Stimulated activated CD8-positive, alpha-beta memory T cell treated with anti-CD3 and anti-CD28 coated beads, Interleukin-15, amount 100 ng/mL, for 48 hours (primary cell): Measurements from ENCODE around the gene GNS.
"Not testable (repeated sequence)": the region's sequence is repeated elsewhere in the genome, so short reads cannot be mapped to it uniquely, and the experiment has no call there.

Experiments used
- DNase-seq, 2 donors: peaks; one replicate each; pipeline ENCODE4 v3.0.0-alpha.2; 2020; ENCODE audit warnings: low read depth in 2 of 2

GNS gene

DNA sequence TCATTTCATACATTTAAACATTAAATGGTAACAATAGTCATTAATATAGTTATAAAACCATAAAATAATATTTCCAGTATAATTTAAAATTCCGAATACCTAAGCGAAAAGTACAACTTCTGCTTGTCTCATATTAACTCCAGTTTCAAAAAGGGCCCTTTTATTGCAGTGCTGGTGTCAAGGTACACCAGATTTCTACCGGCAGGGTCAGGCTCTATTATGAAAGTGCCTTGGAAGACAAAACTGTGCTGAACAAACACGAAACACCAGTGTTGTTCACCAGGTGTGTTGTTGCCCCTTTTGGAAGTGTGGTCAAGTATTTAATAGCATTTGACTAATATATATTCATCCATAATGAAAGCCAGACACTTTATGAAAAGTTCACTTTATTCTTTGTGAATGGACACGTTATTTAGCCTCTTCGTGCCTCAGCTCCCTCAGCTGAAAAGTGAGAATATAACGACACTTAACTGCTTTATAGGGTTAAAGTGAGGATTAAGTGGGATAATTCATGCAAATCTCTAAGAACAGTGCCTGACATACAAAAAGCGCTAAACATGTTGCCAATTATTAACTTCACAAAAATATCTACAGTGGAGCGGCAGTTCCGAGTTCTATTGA, 20.3 kb upstream of the GNS start:
- DNase-seq: no peak

DNA sequence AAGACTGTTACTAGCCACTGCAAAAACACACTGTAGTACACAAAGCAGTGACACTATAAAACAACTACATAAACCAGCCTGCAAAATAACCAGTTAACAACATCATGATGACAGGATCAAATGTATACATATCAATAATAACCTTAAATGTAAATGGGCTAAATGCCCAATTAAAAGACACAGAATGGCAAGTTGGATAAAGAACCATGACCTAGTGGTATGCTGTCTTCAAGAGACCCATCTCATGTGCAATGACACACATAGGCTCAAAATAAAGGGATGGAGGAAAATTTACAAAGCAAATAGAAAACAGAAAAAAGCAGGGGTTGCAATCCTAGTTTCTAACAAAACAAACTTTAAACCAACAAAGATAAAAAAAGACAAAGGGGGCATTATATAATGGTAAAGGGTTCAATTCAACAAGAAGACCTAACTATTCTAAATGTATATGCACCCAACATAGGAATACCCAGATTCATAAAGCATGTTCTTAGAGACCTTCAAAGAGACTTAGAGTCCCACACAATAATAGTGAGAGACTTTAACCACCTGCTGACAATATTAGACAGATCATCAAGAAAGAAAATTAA, 16.0 kb upstream of the GNS start:
- not testable (repeated sequence) for DNase-seq

DNA sequence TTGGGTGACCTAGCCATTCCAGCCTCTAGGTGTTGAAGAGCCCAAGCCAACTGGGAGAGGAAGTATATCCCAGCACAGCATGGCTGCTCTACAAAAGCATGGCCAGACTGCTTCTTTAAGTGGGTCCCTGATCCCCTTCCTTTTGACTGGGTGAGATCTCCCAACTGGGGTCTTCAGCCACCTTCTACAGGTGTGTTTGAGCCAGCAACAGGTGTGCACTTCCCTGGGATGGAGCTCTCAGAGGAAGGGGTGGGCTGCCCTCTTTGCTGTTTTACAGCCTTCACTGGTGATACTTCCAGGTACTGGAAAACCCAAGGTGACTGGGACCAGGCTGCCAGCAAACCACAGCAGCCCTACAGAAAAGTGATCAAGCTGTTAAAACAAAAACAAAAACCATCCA, 14.2 kb upstream of the GNS start:
- no peak for DNase-seq

DNA sequence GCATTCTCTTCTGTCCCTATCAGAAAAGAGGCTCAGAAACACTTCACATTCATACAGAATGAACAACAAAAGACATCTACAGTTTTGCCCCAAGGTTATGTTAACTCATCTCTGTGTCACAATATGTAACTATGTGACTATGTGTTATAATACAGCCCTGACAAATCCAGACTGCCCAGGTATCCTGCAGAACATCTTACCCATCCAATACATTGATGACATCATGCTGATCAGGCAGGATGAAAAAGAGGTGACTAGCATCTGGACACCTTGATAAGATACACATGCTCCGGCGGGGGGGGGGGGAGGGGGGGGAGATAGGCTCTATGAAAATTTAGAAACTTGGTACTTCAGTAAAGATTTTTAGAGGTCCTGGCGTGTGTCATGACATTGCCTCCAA, 8.3 kb upstream of the GNS start:
- DNase-seq: no peak

DNA sequence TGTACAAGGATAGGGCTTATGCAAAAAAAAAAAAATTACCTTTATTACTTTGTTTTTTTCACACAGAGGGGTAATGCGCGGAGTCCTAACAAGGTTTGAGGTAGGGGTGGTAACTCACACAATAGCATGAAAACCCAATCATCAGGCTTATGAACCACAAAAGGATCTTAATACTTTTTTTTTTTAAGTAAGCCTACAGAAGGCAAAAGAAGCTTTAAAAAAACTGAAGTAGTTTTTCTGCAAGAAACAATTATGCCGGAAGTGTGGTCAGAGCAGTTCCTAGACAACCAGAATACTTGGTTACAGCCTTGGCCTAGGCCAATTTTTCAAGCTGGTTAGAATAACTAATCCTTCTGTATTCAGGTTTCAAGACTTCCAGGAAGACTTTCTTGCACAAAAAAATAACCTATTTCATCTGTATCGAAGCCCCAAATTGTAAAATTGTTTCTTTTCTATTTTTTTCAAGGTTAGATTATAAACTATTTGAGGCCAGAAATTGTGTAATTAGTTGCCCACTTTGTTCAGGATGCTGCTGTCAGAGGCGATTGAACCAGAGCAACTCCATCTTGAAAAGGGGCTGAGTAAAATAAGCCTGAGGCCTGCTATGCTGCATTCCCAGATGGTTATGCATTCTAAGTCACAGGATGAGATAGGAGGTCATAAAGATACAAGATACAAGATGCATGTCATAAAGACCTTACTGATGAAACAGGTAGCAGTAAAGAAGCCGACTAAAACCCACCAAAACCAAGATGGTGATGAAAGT, 1.8 kb upstream of the GNS start:
- DNase-seq: no peak

DNA sequence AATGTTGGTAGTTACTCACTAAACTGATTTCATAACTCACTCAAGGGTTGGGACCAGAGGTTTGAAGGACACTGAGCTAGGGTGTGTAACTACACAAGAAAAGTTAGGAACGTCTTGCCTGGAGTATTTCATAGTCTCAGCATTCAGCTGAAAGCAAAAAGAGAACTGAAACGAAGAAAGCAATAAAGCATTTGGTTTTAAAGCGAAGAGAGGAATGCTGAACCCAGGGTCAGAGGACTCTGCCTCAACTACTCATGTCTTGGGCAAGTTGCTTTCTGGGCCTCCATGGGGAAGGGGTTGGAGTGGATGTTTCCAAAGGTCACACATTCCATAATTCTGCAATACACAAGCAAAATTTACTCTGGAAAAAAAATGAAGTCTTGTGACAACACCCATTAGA, 1.4 kb downstream of the GNS start:
- DNase-seq: no peak

DNA sequence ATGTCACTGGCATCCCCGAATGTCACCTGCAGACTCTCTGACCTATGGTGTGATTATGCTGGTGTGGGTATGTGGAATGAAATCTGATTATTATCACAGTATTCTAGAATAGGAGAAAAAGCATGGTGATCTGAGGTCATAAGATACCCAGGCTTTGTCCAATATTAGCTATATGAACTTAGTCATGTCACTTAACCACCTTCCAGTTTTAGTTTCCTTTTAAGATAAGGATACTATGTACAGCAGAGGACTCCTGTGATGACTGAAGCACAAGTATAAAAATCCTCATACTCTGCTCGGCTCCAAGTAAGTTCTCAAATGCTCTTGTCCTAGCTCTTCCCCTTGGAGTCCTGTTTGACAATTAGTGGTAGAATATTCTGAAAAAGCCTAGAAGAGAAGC, 2.8 kb downstream of the GNS start:
- no peak for DNase-seq

DNA sequence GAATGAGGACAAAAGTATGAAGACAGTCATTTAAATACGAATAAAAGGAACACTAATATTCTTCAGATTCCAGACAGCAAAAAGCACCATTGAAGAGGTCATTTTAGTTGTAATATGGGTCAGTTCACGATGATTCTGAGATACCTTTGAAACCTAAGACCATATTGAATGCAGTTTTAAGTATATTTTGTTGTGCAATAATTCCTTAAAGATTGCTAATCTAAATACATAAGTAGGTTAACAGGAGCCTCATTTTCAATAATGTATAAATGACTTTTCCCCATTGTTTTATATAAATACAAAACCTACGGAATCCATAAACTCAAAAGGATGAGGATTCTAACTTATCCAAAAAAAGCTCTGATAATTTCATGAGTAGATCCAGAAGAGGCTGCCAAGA, 5.8 kb downstream of the GNS start:
- no peak for DNase-seq

DNA sequence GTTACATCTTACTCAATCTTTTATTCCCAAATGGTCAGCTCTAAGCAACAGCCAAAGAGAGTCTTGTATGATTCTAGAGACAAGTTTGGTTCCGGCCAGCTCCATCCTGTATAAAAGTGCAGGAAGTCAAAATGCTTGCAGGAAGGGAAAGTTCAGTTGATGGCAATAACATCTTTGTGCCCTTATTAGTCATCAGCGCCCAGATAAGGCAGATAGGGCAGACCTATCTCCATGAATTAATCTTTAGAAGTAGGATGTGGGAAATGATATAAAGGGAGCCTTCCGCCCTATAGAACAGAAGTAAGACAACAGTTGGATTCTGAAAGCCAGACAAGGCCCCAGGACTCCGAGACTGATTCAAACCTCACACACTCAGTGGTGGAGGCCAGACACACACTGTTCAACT, 6.4 kb downstream of the GNS start:
- no peak for DNase-seq

DNA sequence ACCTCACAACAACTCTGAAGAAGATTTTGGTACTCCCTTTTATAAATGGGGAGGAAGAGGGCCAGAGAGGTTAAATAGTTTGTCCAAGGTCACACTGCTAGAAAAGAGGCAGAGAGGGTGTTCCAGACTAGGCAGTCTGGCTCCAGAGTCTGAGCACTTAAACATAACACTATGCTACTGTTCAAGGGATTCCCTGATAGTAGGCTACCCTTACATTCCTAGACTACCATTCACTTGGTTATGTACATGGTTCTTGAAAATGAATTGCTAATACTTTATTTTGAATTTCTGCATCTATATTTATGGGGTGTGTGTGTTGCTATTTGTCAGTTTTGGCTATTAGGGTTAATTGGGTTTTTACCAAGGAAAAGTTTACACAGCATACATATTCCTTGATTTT, 7.2 kb downstream of the GNS start:
- DNase-seq: no peak

DNA sequence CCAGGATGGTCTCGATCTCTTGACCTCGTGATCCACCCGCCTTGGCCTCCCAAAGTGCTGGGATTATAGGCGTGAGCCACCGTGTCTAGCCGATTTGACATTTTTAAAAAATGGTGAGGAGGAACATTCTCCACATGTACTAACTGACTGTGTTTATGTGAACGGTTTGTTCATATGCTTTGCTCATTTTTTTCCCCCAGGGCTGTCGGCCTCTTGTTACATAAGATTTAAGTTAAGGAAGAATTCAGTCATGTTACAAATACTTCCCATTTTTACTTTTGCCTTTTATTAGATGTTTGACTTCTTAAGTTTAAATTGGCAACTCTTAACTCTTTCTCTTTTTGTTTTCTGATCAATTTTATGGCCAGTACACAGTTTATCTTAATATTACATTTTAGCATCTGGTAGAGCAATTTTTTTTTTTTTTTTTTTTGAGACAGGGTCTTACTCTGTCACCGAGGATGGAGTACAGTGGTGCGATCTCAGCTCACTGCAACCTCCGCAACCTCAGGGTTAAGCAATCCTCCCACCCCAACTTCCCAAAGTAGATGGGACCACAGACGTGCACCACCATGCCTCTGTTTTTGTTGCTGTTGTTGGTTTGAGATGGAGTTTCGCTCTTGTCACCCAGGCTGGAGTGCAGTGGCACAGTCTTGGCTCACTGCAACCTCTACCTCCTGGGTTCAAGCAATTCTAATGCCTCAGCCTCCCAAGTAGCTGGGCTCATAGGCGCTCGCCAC, 9.6 kb downstream of the GNS start:
- no peak for DNase-seq

DNA sequence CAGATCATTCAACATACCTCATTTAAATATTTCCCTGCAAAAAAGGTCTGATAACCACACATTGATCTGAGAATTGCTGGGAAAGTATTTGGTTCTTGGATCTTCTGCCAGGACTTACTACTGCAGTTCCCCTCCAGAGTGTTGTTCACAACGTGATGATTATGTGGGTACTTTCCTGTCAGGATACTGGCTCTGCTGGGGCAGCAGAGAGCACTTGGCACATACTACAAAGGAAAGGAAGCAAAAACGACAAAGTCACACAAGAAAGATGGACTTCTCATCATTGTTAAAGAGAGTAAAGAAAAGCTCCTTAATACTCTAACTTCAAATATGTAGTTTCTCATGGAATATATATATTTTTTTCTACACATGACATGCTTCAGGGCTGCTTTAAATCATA, 11.5 kb downstream of the GNS start:
- DNase-seq: no peak

DNA sequence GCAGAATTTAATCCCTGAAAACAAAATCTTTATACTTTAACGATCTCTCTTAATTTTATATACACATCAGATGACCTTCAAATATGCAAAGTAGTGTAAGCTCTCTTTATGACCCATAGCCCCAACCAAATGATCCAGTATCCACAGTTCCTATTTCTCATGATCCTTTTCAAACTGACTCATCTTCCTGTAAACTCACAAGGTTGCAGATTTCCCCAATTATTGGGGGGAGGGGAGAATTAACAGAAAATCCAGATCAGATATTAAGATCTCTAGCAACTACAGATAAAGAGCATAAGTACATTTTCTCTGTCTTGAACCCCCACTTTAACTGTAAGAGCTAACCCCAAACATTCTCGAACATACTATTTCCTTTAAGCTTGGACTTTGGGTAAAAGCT, 12.5 kb downstream of the GNS start:
- no peak for DNase-seq

DNA sequence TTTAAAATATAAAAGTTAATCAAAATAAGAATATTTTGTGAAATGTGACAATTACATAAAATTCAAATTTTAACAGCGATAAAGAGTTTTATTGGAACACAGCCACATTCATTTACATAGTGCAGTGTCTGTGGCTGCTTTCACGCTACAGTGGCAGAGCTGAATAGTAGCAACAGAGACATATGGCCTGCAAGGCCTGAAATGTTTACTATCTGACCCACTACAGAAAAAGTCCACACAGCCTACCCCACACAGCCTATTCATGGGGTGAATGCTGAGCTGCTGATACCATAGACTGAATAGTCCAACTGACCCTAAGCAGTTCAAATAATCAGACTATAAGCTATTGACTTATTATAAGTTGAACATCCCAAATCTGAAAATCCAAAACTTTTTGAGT, 13.2 kb downstream of the GNS start:
- no peak for DNase-seq

DNA sequence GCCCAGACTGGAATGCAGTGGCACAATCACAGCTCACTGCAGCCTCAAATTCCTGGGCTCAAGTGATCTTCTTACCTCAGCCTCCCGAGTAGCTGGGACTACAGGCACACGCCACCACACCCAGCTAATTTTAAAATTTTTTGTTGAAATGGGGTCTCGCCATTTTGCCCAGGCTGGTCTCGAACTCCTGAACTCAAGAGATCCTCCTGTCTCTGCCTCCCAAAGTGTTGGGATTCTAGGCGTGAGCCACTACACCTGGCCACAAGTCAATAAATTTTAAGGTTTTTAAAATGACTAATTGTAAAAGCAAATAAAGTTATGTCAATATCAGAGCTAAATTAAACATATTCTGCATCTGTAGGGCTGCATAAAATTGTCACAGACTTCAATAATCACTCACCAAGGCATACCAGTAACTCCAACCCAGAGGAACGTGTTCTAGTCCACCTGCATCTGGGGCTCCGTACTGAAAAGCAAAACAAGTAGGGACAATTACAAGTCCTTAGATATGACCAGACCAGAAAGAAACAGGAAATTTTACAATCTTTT, 13.9 kb downstream of the GNS start:
- no peak for DNase-seq

DNA sequence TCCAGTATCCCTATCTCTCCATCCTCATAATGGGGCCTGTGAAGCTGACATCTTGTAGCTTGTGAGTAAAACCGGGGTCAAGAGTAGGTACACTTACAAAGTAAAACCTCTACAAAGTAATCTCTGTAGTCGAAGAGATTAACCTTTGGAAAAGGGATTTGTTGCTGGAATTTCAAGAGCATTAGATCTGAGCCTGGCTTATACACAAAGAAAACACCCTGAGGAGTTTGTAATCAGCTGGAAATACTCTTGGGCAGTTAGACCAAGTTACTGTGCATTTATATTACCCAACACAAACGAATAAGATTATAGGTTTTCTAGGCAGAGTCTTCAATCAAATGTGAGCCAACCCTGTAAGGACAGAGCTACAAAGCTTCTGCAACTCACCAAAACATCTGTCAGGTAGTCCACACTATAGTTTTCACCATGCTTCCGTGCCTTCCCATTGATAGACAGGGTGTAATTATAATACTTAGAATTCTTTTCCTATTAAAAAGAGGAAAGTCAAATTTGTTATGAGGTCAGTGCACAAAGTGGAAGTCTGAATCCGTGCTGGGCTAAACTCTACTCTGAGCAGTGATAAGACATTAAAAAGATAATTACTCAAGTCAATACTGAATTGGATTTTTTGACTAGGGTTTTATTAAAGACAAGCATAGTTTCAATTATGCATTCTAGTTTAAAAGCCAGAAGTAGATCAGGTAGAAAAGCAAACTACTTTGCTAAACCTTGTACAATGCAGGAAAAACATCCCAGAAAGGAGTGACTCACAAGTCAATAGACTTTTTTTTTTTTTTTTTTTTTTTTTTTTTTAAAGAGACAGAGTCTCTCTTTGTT, 14.6 kb downstream of the GNS start:
- DNase-seq: no peak

DNA sequence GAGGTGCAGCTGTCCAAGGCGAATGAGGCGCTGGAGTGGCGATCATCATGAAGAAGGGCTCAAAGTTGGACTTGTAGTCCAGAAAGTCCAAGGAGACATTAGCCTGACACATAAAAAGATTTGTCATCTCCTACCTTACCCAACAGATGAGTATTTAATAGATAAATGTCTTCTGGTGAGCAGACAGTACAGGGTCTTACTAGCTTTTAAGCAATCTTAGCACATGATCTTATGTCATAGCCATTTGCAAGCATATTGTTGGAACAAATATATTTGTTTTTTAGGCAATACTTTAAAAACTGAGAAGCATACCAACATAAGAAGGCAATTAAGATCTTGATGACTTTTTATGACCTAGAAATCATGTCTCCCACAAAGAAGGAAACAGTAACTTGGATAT, 16.0 kb downstream of the GNS start:
- no peak for DNase-seq

DNA sequence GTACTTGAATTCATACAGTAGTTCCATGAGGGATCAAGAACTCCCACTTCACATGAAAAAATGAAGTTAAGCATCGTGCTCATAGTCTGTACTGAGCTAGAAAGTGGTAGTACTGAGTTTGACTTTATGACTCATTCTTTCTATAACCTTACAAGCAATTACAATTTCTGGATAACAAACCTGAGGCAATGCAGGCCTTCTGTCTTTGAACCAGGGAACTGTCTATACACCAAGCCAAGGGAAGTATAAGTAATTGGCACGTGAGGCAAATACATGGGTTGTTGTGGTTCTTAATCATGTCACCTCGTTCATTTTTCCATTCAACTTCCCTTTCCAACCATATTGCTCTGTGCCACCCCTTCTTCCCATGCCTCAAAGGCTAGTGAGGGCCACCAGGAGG, 16.8 kb downstream of the GNS start:
- DNase-seq: no peak

DNA sequence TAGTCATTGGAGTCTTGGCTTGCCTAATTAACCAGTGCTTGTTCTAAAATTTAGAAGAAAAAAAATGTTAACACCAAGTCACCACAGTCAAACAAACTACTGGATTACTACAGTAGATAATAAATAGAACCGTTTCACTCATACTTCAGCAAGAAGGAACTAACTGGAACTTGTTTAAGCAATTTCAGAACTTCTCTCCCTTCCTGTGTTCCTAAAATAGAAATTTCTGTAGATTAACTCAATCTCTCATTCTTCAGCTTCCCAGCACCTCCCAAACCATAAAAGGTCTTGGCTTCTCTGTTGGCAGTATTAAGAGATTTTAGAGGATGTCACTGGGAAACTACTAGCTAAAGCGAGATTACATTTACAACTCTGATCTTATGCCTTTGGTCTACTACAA, 18.6 kb downstream of the GNS start:
- DNase-seq: no peak

DNA sequence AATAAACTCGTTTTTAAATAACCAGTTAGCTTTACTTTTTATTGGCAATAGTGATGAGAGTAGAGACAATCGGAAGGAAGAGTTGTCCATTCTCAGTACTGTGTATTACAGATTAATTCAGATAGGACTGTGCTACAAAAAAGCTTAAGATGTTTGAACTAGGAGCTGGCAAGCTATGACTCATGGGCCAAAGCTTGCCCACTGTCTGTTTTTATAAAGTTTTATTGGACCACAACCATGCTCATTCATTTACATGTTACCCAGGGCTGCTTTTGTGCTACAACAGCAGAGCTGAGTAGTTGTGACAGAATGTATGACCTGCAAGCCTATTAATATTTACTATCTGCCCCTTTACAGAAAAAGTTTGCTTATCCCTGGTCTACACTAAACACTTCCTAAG, 19.4 kb downstream of the GNS start:
- DNase-seq: no peak

DNA sequence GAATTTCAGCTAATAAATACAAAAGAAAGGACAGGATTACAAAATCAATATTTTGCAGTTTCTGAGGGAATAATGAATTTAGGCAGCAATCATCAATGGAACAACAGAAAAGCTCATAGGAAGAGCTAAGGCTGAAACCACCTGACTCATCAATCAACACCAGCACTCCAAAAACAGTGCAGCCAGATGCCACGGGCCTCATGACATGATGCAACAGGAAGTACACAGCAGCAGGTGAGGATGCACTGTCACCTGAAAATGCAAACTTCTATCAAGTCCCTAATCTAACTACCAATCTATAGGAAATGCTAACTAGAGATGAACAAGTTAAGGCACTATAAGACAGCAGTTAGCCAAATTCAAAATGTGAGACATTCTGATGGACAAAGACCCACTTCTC, 21.7 kb downstream of the GNS start:
- no peak for DNase-seq

DNA sequence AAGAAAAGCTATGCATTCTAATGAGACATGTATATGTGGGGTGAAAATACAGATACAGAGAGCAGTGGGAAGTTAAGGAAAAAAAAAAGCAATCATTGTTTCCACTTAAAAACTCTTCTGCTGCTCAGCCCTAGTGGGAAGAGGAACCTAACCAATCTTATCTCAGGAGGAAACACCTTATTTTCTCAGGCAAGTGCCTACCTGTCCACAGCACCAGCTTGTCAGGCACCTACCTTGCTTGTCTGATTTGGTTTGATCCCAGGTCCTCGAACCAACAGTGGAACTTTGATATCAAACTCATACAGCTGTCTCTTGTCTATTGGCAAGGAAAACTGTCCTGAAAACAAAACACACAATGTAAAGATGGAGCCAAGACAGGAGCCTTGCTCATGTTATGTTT, 22.4 kb downstream of the GNS start:
- DNase-seq: no peak
